PC-9 (cell line): ENCODE data around the gene SLC48A1. TPM values are rescaled to one million over a fixed set of nuclear protein-coding genes. Genes with fewer than 3 reads are reported as not detected.

Experiments
- BruUV-seq: library from RNA; stranded (reverse); fragments of 400-500 nt; replicated peaks from 2 replicates; lab custom pipeline; 2021; lab: Mats Ljungman, UMichigan
- CTCF ChIA-PET: fragments of 300-600 bp; sonication (Branson Sonifier 250); formaldehyde crosslinking; loops from one replicate; lab custom pipeline; 2022; ENCODE audit warnings: antibody characterized with exemption; lab: Charles Lee
- POLR2A ChIA-PET: fragments of 300-600 bp; sonication (Branson Sonifier 250); formaldehyde crosslinking; loops from one replicate; lab custom pipeline; 2022; ENCODE audit warnings: antibody characterized with exemption; ENCODE audit not compliant: unreplicated experiment; lab: Charles Lee
- DNase-seq, 2 experiments: peaks; one replicate each; pipeline versions ENCODE4 v3.0.0 to v3.0.0-alpha.2; 2015 to 2022; ENCODE audit warnings: mixed read lengths in 1 of 2
- H2AFZ ChIP-seq: fragments of 200-600 bp; sonication (generic); 2 replicates; pipeline ENCODE4 v1.8.1; 2017; ENCODE audit warnings: antibody characterized with exemption
- H3F3A ChIP-seq: fragments of 200-600 bp; sonication (generic); 2 replicates; pipeline ENCODE4 v1.8.1; 2017; ENCODE audit warnings: antibody characterized with exemption, mild to moderate bottlenecking, low read depth; ENCODE audit not compliant: insufficient read depth
- H3K27ac ChIP-seq: fragments of 200-600 bp; sonication (generic); 2 replicates; pipeline ENCODE4 v1.6.1; 2016; ENCODE audit warnings: mixed run types
- H3K27me3 ChIP-seq: fragments of 200-600 bp; sonication (generic); 2 replicates; pipeline ENCODE4 v1.6.1; 2016; ENCODE audit warnings: low read depth, mixed run types; ENCODE audit not compliant: insufficient read depth
- H3K36me3 ChIP-seq: fragments of 200-600 bp; sonication (generic); 2 replicates; pipeline ENCODE4 v1.6.1; 2016; ENCODE audit warnings: low read depth, mixed run types
- H3K4me1 ChIP-seq: fragments of 200-600 bp; sonication (generic); replicated peaks from 2 replicates; pipeline ENCODE4 v1.6.1; 2016; ENCODE audit warnings: mixed run types; ENCODE audit not compliant: insufficient read depth
- H3K4me2 ChIP-seq: fragments of 200-600 bp; sonication (generic); 2 replicates; pipeline ENCODE4 v1.6.1; 2017; ENCODE audit warnings: mixed run types
- H3K4me3 ChIP-seq: fragments of 200-600 bp; sonication (generic); 2 replicates; pipeline ENCODE4 v1.6.1; 2016; ENCODE audit warnings: mixed run types
- H3K79me2 ChIP-seq: fragments of 200-600 bp; sonication (generic); 2 replicates; pipeline ENCODE4 v1.6.1; 2017; ENCODE audit warnings: low read depth, mixed run types
- H3K9me2 ChIP-seq: fragments of 200-600 bp; sonication (generic); 2 replicates; pipeline ENCODE4 v1.8.1; 2017; ENCODE audit warnings: mild to moderate bottlenecking; ENCODE audit not compliant: insufficient read depth
- H3K9me3 ChIP-seq: fragments of 200-600 bp; sonication (generic); 2 replicates; pipeline ENCODE4 v1.8.1; 2016; ENCODE audit warnings: low read depth; ENCODE audit not compliant: insufficient read depth
- H4K20me1 ChIP-seq: fragments of 200-600 bp; sonication (generic); 2 replicates; pipeline ENCODE4 v1.8.1; 2017; ENCODE audit not compliant: insufficient read depth
- EZH2 ChIP-seq: fragments of 200-600 bp; sonication (generic); IDR thresholded peaks from 2 replicates; pipeline ENCODE4 v1.8.0; 2017; ENCODE audit warnings: antibody characterized with exemption, low read depth
- intact Hi-C: fragments of 100-400 bp; cut with micrococcal nuclease; formaldehyde crosslinking; loops from one replicate; pipeline ENCODE4 v1.10.0; 2022; ENCODE audit not compliant: unreplicated experiment
- total RNA-seq: library from RNA; stranded (reverse); gene quantifications from 2 replicates; pipeline ENCODE4 v1.2.3, GENCODE V29; 2021
- TF ChIP-seq, protein P1 (sequence below): fragments of 200-600 bp; sonication (generic); conservative IDR thresholded peaks from 2 replicates; pipeline ENCODE4 v1.6.1; 2017; ENCODE audit warnings: mixed run types, antibody characterized with exemption, mild to moderate bottlenecking, moderate library complexity

The SLC48A1 gene
- total RNA-seq, 1 experiment from 2014 or later = 108 TPM

DNA sequence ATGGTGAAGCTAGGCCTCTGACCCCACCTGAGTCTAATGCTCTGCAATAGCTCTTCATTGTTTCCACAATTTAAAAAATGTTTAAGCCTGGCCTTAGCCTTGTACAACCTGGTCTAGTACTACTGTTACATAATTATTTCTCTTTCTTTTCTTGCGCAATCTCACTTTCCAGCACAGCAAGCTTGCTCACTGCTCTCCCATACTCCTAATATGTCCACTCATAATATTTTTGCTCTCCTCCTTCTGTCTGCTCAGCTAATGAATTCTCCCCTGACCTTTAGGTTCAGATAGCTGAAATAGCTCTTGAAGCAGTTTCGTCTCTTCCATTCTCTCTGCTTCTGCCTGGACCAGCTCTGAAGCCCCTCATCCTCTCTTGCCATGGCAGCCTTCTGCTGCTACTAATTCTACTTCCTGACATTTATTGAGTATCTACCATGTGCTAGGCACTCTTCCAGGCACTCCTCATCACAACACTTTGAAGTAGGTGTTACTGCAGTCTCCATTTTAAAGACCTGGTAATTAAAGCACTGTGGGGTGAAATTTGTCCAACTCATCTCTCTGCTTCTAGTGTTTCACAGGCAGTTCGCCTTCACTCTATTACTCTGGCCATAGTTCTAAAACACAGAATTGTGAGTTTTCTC is 2.8 kb upstream of the SLC48A1 start:
- Histone ChIP-seq H3K9me3 (no peaks in the 10 kb centered on the region), H3F3A (peaks cover 45% of the 10 kb centered on the region), H3K4me3 (no peak overlapping the region), H3K27ac (0 out of 2 replicates have a peak overlapping the region, but pooled peaks have one; percentile 30), H2AFZ (no peak overlapping the region), H3K4me2 (peak overlapping the region; percentile 38), H3K4me1 (peaks cover 68% of the 10 kb centered on the region), H3K79me2 (peaks cover 17% of the 10 kb centered on the region), H3K36me3 (no peaks in the 10 kb centered on the region), H3K27me3 (no peaks in the 10 kb centered on the region), H4K20me1 (no peaks in the 10 kb centered on the region), H3K9me2 (no peaks in the 10 kb centered on the region)
- ChIA-PET CTCF (interaction anchor here (0.6 to 1.8 kb wide), 5 partner anchors 11 to 1340 kb away, joined by 3 to 13 read pairs (median 3); no protein-coding TSS in a partner anchor), POLR2A (interaction anchor here (0.5 to 0.8 kb wide), 4 partner anchors 27 to 1314 kb away, joined by 3 to 9 read pairs (median 5); partner anchors contain the start of gene ENDOU)
- no TSS peak for BruUV-seq
- TF ChIP-seq, protein P1, sequence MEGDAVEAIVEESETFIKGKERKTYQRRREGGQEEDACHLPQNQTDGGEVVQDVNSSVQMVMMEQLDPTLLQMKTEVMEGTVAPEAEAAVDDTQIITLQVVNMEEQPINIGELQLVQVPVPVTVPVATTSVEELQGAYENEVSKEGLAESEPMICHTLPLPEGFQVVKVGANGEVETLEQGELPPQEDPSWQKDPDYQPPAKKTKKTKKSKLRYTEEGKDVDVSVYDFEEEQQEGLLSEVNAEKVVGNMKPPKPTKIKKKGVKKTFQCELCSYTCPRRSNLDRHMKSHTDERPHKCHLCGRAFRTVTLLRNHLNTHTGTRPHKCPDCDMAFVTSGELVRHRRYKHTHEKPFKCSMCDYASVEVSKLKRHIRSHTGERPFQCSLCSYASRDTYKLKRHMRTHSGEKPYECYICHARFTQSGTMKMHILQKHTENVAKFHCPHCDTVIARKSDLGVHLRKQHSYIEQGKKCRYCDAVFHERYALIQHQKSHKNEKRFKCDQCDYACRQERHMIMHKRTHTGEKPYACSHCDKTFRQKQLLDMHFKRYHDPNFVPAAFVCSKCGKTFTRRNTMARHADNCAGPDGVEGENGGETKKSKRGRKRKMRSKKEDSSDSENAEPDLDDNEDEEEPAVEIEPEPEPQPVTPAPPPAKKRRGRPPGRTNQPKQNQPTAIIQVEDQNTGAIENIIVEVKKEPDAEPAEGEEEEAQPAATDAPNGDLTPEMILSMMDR = no peak
- TF ChIP-seq EZH2 = no peak
- peak in 1 of 2 experiments; percentile 66 for DNase-seq
- intact Hi-C loops = no loop called here

DNA sequence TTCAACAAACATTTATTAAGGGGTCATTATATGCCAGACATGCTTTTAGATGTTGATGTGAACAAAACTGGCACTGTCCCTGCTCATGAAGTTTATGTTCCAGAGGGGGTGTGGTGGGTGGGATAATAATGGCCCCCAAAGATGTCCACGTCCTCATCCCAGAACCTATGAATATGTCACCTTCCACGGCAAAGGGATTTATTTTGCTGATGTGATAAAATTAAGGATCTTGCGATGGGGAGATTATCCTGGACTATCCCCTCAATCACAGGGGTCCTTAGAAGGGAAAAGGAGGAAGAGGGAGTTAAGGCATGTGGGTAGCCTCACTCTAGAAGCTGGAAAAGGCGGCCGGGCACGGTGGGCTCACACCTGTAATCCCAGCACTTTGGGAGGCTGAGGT is 1.7 kb upstream of the SLC48A1 start:
- BruUV-seq = no TSS peak
- Histone ChIP-seq H3F3A (peaks cover 40% of the 10 kb centered on the region), H3K79me2 (peaks cover 28% of the 10 kb centered on the region), H3K9me2 (no peaks in the 10 kb centered on the region), H4K20me1 (no peaks in the 10 kb centered on the region), H2AFZ (no peak overlapping the region), H3K27ac (no peak overlapping the region), H3K9me3 (no peaks in the 10 kb centered on the region), H3K27me3 (no peaks in the 10 kb centered on the region), H3K4me3 (no peak overlapping the region), H3K4me1 (peaks cover 68% of the 10 kb centered on the region), H3K4me2 (no peak overlapping the region), H3K36me3 (no peaks in the 10 kb centered on the region)
- TF ChIP-seq, protein P1 = no peak
- TF ChIP-seq EZH2 = no peak
- ChIA-PET CTCF (no interaction called here), POLR2A (interaction anchor here (0.8 kb wide), 1 partner anchor 1315 kb away, joined by 4 read pairs; no protein-coding TSS in a partner anchor)
- DNase-seq = no peak
- intact Hi-C loops = no loop called here

DNA sequence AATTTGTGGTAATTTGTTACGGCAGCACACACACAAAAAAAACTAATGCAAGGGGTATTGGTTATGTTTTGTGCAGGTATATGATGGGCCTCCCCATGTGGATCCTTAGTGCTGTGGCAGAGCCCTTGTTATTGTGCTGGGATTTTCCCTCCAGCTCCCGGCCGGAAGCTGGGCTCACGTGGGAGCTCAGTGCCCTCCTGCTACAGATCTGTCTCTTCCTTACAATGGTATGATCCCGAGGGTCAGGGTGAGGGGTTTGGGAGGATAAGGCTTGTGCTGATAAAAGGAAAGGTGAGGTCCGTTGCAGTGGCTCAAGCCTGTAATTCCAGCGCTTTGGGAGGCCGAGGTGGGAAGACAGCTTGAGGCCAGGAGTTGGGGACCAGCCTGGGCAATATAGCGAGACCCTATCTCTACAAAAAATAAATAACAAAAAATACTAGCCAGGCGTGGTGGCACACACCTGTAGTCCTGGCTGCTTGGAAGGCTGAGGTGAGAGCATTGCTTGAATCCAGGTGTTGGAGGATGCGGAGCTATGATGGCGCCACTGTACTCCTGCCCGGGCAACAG is 861 bp upstream of the SLC48A1 start:
- Histone ChIP-seq H2AFZ (no peak overlapping the region), H3K4me2 (peak overlapping the region; percentile 98), H3K9me2 (no peaks in the 10 kb centered on the region), H3K79me2 (peaks cover 36% of the 10 kb centered on the region), H3F3A (peaks cover 45% of the 10 kb centered on the region), H3K4me3 (no peak overlapping the region; the same call in 1 of the 2 replicates), H3K36me3 (no peaks in the 10 kb centered on the region), H3K27ac (no peak overlapping the region), H3K27me3 (no peaks in the 10 kb centered on the region), H3K4me1 (peaks cover 68% of the 10 kb centered on the region), H3K9me3 (no peaks in the 10 kb centered on the region), H4K20me1 (no peaks in the 10 kb centered on the region)
- TF ChIP-seq, protein P1 = no peak
- TF ChIP-seq EZH2 = no peak
- intact Hi-C loops = no loop called here
- ChIA-PET POLR2A (no interaction called here), CTCF (interaction anchor here (0.6 to 1.0 kb wide), 5 partner anchors 17 to 504 kb away, joined by 3 to 5 read pairs (median 4); no protein-coding TSS in a partner anchor)
- no peak for DNase-seq
- no TSS peak for BruUV-seq
